COLO829 (cell line): ENCODE results near the gene AGK.

Experiments used
- DNase-seq: peaks from one replicate; pipeline ENCODE4 v3.0.0; 2012; ENCODE audit warnings: low spot score

AGK gene

DNA sequence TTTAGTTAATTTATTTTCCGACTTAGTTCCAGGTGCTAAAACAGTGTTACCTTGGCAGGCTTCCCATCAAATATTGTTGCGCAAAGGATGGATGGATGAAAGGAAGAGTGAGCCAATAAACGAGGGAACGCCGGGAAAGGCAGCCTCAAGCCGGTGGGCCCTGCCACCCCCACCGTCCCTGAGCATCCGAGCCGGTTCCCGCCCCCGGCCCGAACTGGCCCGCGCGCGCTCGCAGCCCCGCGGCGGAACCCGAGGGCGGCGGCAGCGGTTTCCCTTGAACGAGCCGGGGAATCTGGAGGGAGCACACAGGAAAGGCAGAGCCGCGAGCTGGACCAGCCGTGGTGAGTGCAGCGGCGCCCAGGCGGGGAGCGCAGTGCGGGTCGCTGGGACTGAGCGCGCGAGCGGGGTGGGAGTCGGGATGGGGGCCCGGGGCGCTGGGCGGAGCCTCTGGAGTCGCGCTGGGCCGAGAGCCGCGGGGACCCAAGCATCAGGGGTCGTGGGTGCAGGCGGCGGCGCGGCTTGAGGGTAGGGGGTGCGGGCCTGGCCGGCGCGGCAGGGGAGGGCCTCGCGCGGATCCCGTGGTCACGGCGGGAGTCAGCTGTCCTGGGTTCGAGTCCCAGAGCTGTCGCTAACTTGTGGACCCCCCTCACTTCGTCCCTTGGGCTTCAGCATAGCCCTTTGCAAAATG, at the start of gene AGK:
AGK (plus strand) TSS at position 317 of the 688 bp plus-strand sequence. CDS start 4,057 bp downstream, outside the sequence.
- peak; percentile 94 for DNase-seq

DNA sequence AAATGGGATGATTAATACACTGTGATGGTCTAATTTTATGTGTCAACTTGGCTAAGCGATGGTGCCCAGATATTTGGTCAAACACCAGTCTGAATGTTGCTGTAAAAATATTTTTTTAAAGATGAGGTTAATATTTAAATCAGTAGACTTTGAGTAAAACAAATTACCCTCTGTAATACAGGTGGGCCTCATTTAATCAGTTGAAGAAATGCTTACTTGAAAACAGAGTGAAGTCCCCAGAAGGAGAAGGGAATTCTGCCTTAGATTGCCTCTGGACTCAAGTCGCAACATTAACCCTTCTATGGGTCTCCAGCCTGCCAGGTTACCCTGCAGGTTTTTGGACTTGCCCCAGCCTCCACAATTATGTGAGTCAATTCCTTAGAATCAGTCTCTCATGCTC, 49.8 kb upstream of the AGK start:
- DNase-seq, result no peak

- DNase-seq, result no peak
Measured at GRCh38 chr7:141511316-141511675, 39.9 kb upstream of the AGK start.

- no peak for DNase-seq
Measured at GRCh38 chr7:141511676-141512396, 39.4 kb upstream of the AGK start.

- DNase-seq, result no peak
Measured at GRCh38 chr7:141512597-141512996, 38.6 kb upstream of the AGK start.

DNA sequence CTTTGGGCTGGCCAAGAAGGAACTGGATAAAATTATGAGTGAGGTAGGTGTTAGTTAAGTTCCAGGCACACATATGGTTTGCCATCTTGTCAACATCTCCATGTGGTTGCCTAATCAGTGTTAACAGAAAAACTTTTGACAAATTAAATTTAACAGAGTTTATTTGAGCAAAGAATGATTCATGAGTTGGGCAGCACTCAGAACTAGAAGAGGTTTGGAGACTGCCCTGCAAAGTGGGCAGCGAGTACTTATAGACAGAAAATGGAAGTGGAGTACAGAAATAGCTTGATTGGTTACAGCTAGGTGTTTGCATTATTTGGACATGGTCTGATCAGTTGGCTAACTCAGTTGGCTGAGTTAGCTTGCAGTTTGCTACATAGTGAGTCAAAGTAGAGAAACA, 37.5 kb upstream of the AGK start:
- DNase-seq, result no peak

DNA sequence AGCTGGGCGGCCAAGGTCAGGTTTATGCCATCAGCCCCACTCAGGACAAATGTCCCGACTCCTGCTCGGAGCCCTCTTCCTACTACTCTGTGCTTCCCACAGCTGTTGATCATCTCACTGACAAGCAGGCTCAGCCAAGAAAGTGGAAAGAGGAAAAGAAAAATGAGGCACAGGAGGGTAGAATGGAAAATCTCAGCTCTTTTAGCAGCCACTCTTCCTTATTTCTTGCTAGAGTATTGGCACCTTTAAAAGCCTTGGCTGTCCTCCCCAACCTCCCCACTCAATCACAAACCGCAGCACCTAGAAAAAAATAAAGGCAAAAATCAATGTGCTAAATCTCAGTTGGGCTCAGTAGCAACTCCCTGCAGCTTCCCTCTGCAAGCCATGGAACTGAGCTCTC, 35.3 kb upstream of the AGK start:
- no peak for DNase-seq

GRCh38 chr7:141519623-141520022, 31.6 kb upstream of the AGK start:
- no peak for DNase-seq

- no peak for DNase-seq
Measured at GRCh38 chr7:141522657-141523342, 28.4 kb upstream of the AGK start.

DNA sequence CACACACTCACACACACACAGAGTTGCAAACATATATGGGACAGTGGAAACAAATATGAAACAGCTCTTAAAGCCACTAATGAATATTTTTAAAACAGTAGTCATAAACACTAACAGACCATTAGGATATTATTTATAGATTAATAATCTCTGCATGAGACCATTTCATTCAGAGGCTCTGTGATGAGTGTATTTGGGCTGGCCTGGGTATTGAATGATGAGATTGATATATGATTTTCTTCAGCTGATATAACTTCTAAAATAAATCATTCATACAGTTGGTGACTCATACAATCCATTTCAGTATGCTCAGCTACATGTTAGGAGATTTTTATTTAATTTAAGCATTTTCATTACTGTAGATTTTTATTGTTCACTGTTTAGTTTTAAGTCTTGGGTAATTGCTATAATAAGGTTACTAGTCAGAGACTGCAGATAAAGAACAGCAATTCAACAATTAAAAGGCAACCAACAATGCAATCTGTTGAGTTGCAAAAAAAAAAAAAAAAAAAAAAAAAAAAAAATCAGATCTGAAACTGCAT, 25.2 kb upstream of the AGK start:
- no peak for DNase-seq

GRCh38 chr7:141527076-141527475, 24.1 kb upstream of the AGK start:
- no peak for DNase-seq

GRCh38 chr7:141528399-141528798, 22.8 kb upstream of the AGK start:
- DNase-seq, result no peak

GRCh38 chr7:141533149-141533949, 17.9 kb upstream of the AGK start:
- DNase-seq, result peak; percentile 90

DNA sequence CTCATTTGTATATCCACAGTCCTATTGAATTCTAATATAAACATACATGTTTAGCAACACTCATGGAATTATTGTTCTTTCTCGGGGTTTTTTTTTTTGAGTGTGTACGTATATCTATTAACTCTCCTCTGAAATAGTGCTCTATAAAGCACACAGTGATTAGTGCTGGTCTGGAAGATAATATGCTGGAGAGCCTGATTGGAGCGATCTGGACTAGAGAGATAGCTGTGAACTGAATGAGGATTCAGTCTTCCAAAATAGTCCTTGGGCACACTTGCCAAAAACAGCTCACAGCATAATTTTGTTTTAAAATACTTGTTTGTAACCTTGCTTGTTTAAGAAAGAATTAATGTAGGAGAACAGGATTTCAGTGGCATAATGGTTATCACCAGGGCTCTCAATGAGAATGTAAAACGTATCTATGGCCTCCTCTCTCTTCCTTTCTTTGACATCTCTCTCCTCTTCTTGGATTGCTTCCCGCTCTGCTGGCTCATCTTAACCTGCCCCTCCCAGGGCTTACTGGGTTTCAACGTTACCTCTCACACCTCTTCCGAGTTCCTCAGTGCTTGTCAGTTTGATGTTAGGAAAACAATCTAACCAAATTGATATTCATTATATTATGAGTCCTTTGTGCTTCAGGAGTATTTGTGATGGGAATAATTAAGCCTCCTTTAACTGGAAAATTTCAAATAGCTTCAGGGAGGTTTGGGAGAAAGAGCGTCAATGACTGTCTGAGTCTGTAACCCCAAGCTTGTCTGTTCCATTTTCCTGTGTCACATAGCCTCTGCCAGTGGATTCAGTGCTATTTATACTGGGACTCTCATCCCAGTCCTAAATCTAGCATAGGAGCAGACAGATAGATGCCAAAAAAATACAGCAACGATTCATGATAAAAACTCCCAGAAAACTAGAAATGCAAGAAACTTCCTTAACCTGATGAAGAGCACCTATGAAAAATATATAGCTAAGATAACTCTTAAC, 16.2 kb upstream of the AGK start:
- no peak for DNase-seq

- DNase-seq, result no peak
Measured at GRCh38 chr7:141537906-141538305, 13.3 kb upstream of the AGK start.

DNA sequence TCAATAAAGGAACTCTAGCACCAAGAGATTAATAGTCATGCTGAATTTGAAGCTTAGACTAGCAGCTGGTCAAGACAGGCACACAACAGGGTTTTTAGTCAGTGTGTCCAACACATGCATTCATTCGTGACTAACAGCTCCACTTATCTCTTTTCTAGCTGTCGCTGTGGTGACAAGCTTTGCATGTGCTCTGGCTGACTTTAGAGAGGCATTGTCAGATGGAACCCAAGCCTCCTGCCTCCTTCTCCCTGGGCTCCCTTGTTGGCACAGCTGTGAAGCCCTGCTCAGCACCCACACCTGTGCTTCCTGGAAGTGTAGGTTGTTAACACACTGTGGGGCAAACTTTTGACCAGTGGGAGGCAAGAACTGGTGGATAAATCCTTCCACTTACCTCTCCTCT, 9.8 kb upstream of the AGK start:
- no peak for DNase-seq

DNA sequence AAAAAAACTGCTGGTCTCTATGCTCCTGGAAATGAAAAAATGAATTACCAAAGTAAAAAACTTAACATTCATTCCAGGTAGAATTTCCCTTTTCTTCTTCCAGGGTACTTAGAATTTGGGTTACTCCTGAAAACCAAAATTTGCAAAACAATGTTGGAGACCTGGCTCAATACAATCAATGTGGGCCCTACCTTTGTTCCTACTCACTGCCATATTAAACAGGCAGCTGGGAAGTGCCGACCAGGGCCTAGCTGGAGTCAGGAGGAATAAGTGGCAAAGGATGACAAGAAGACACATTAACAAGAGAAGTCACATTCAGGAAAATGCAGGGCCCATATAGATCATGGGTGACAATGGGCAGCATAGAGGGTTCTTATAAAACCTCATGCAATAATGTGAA, 6.4 kb upstream of the AGK start:
- no peak for DNase-seq

- no peak for DNase-seq
Measured at GRCh38 chr7:141549582-141549981, 1.6 kb upstream of the AGK start.

DNA sequence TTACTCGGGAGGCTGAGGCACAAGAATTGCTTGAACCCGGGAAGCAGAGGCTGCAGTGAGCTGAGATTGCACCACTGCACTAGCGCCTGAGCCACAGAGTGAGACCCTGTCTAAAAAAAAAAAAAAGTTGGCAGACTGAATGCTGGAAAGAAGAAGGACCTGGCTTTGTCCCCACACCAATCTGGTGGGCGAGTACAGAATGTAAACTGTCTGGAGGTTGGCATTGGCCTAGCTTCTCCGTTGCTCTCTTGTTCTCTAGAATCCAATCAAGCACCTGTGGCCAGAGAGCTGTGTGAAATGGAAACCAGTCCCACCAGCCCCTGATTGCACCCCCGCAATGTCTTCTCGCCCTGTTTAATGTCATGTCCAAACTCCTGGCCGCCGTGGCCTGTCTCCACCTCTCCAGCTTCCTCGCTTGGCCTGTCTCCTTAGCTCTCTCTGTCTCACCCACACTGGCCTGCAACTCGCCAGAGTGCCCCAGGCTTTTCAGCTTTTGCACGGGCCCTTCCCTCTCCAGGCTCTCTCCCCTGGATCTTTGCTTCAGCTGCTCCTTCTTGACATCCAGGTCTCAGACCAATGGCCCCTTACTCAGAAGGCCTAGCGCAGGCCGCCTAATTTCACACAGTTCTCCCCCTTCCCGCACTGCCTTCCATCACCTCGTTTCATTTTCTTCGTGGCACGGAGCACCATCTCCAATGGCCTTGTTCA, 670 bp upstream of the AGK start:
- no peak for DNase-seq

- no peak for DNase-seq
Measured at GRCh38 chr7:141551782-141552181, 572 bp downstream of the AGK start.
